Stomach (tissue), 9 donors: ENCODE data around the gene HYAL2. TPM values are rescaled to one million over a fixed set of nuclear protein-coding genes. Genes with fewer than 3 reads are reported as not detected.

ENCODE experiments used
- DNase-seq, 2 donors: peaks; one replicate each; pipeline versions ENCODE4 v3.0.0 to v3.0.0-alpha.2; 2013 to 2019
- H3K27ac ChIP-seq, 5 donors: fragments of 200-600 bp in 4 of 5; sonication (generic) in 4 of 5; one replicate each; pipeline ENCODE4 v1.5.1; 2013 to 2019; ENCODE audit warnings: mild to moderate bottlenecking in 1 of 5, moderate library complexity in 1 of 5
- H3K27me3 ChIP-seq, 3 donors: fragments of 200-600 bp; sonication (generic); one replicate each; pipeline ENCODE4 v1.5.1; 2017 to 2019; ENCODE audit warnings: mixed run types in 1 of 3
- H3K36me3 ChIP-seq, 4 donors: fragments of 200-600 bp; sonication (generic); 1 replicate in 3 of 4; 2 replicates in 1 of 4; pipeline ENCODE4 v1.5.1; 2016 to 2019
- H3K4me1 ChIP-seq, 4 donors: fragments of 200-600 bp; sonication (generic); one replicate each; pipeline ENCODE4 v1.5.1; 2016 to 2019
- H3K4me3 ChIP-seq, 4 donors: fragments of 200-600 bp; sonication (generic) in 3 of 4; one replicate each; pipeline ENCODE4 v1.5.1; 2016 to 2019; ENCODE audit warnings: mild to moderate bottlenecking in 1 of 4
- H3K9me3 ChIP-seq, 4 donors: fragments of 200-600 bp; sonication (generic); one replicate each; pipeline ENCODE4 v1.5.1; 2016 to 2019
- EP300 ChIP-seq: sonication (generic); formaldehyde crosslinking; IDR thresholded peaks from one replicate; pipeline ENCODE4 v1.6.1; 2017; ENCODE audit warnings: antibody characterized with exemption
- POLR2A ChIP-seq, 4 donors: fragments of 450-650 bp; IDR thresholded peaks; one replicate each; pipeline ENCODE4 v1.6.1; 2016; ENCODE audit warnings: antibody characterized with exemption in 4 of 4, control low read depth in 2 of 4, mild to moderate bottlenecking in 1 of 4, moderate library complexity in 1 of 4
- POLR2AphosphoS5 ChIP-seq, 3 donors: sonication (generic); formaldehyde crosslinking; IDR thresholded peaks; one replicate each; pipeline ENCODE4 v1.6.1; 2016; ENCODE audit warnings: antibody characterized with exemption in 3 of 3
- WGBS, 5 donors: extraction: QIAGEN DNeasy Blood & Tissue Kit in 3 of 5; methylation state at CpG; one replicate each; pipeline versions ENCODE4 v1.1.5 to v1.1.7; 2013 to 2018; 5-methylcytosine and 5-hydroxymethylcytosine counted together
- intact Hi-C: fragments of 100-400 bp; cut with DNase I; formaldehyde crosslinking; loops from one replicate; pipeline ENCODE4 v1.15.1; 2023; ENCODE audit warnings: low total_unique reads
- polyA plus RNA-seq, 3 donors: library from polyadenylated mRNA; stranded (reverse); fragments of 200-250 nt; gene quantifications; one replicate each; pipeline ENCODE4 v1.2.3, GENCODE V29; 2013
- total RNA-seq, 5 donors: library from RNA; depleted of rRNA; stranded (reverse); fragments of >200 nt; gene quantifications; one replicate each; pipeline versions ENCODE4 v1.1.0 to v1.2.3, GENCODE V29; 2014 to 2016
- TF ChIP-seq, protein P1 (sequence below), 7 experiments: fragments of 450-650 bp in 4 of 7; fragments of 200-600 bp in 3 of 7; sonication (generic) in 3 of 7; IDR thresholded peaks; one replicate each; pipeline ENCODE4 v1.5.1; 2016 to 2019; ENCODE audit warnings: antibody characterized with exemption in 7 of 7, control low read depth in 2 of 7, mild to moderate bottlenecking in 1 of 7
- donor health status: healthy with polysubstance abuse.
- donor health status: Bipolar disorder and iron deficiency.
- donor health status: healthy.

The HYAL2 gene
- total and polyA plus RNA-seq, 8 donors = 11.1 to 96.4 (median 28.6) TPM

- Histone ChIP-seq H3K9me3 (no peaks in the 10 kb centered on the region), H3K27ac (peak overlapping the region; percentile 64 to 96 (median 85)), H3K27me3 (no peaks in the 10 kb centered on the region), H3K36me3 (peaks cover 0 to 2% (median 0%) of the 10 kb centered on the region in 4 donors), H3K4me3 (peak overlapping the region; percentile 19 to 36 (median 27)), H3K4me1 (peaks cover 37 to 61% (median 56%) of the 10 kb centered on the region in 4 donors)
- TF ChIP-seq POLR2A (IDR thresholded peaks at IDR 0.05) (no peak), EP300 (no peak), POLR2AphosphoS5 (IDR thresholded peaks at IDR 0.05) (no peak)
- TF ChIP-seq, protein P1, sequence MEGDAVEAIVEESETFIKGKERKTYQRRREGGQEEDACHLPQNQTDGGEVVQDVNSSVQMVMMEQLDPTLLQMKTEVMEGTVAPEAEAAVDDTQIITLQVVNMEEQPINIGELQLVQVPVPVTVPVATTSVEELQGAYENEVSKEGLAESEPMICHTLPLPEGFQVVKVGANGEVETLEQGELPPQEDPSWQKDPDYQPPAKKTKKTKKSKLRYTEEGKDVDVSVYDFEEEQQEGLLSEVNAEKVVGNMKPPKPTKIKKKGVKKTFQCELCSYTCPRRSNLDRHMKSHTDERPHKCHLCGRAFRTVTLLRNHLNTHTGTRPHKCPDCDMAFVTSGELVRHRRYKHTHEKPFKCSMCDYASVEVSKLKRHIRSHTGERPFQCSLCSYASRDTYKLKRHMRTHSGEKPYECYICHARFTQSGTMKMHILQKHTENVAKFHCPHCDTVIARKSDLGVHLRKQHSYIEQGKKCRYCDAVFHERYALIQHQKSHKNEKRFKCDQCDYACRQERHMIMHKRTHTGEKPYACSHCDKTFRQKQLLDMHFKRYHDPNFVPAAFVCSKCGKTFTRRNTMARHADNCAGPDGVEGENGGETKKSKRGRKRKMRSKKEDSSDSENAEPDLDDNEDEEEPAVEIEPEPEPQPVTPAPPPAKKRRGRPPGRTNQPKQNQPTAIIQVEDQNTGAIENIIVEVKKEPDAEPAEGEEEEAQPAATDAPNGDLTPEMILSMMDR (IDR thresholded peaks at IDR 0.05) = no peak
- intact Hi-C loops = no loop called here
- DNase-seq = peak in 1 of 2 donors; percentile 13
- WGBS, 5 donors = 79 to 88% (median 86%) methylated on average over 23 to 32 of the region's 32 CpGs
These were observed 20.2 kb downstream of the HYAL2 start for GRCh38 chr3:50302095-50303012.

DNA sequence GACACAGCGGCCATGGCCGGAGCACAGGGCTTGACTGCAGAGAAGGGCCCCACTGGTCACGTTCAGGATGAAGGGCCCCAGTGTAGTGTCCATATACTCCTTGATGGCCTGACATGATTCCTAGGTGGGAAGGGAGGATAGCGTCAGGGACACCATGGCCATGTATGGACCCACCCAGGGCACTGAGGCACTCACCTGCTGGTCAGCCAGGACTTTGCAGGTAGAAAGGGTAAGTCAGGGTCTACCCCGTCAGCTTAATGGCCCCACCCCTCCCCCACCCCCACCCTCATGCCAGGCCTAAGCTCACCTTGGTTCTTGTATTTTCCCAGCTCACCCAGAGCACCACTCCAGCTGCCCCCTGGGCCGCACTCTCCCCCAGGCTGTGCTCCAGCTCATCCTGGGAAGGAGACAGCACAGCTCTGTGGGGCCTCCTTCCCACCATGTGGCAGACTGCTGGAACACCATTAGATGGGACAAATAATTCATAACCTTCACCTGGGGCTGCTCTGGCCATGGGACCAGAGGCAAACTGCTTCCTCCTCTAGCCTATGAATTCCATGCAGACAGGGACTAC is 21.8 kb downstream of the HYAL2 start:
- TF ChIP-seq POLR2A (IDR thresholded peaks at IDR 0.05) (no peak), POLR2AphosphoS5 (IDR thresholded peaks at IDR 0.05) (no peak)
- Histone ChIP-seq H3K4me3 (peak overlapping the region in 2 of 4 donors; percentile 5 to 67), H3K36me3 (peaks cover 7 to 15% (median 8%) of the 10 kb centered on the region in 4 donors), H3K9me3 (no peaks in the 10 kb centered on the region), H3K27me3 (no peaks in the 10 kb centered on the region), H3K4me1 (peaks cover 37 to 68% (median 59%) of the 10 kb centered on the region in 4 donors), H3K27ac (peak overlapping the region; percentile 71 to 96 (median 95))
- peak in 1 of 2 donors; percentile 26 for DNase-seq
- intact Hi-C loops = no loop called here
- WGBS, 5 donors = 82 to 100% (median 93%) methylated on average over 5 to 6 of the region's 6 CpGs

DNA sequence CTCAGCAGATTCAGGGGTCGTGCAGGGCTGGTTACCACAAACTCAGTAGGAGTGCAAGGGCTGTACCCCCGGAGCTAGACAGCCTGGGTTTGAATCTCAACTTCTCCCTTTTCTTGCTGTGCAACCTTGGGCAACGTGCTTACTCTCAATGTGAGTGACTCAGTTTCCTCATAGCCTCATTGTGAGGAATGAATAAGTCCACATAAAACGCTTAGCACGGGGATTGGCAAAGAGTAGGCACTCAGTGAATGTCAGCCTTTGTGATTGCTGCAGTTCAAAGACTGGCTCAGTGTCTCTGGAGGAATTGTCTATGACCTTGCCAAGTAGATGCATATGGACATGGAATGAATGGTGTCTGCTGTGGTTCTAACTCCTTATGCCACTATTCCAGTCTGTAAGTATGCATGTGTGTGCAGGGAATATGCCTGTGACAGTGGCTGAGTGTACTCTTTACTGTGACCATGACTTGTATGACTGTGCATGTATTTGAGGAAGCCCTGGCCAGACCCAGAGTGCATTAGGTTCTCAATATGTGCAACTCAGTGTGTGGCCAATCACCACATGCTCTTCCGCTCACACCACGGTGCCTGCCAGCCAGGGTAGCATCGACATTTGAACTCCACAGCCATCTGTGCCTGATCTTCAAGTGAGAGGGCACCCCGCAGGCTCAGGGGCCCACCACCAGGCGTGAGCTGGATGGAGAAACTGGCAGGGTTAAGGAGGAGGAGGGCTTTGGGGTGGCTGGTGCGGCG is 22.4 kb downstream of the HYAL2 start:
- H3K9me3 ChIP-seq = no peaks in the 10 kb centered on the region
- intact Hi-C loops = no loop called here
- peaks cover 7 to 15% (median 8%) of the 10 kb centered on the region in 4 donors for H3K36me3 ChIP-seq
- H3K27me3 ChIP-seq = no peaks in the 10 kb centered on the region
- peak in 1 of 4 donors; percentile 3 for TF ChIP-seq POLR2A (IDR thresholded peaks at IDR 0.05)
- TF ChIP-seq, protein P1 (IDR thresholded peaks at IDR 0.05) = no peak
- peak overlapping the region; percentile 47 to 72 (median 68) for H3K4me3 ChIP-seq
- peak in 1 of 2 donors; percentile 61 for DNase-seq
- peak overlapping the region; percentile 71 to 96 (median 95) for H3K27ac ChIP-seq
- WGBS, 5 donors = 48 to 52% (median 51%) methylated on average over 12 of the region's 12 CpGs
- peaks cover 37 to 68% (median 59%) of the 10 kb centered on the region in 4 donors for H3K4me1 ChIP-seq

GRCh38 chr3:50299638-50299928 is 23.0 kb downstream of the HYAL2 start:
- H3K4me1 ChIP-seq = peaks cover 37 to 68% (median 59%) of the 10 kb centered on the region in 4 donors
- H3K36me3 ChIP-seq = peaks cover 7 to 15% (median 8%) of the 10 kb centered on the region in 4 donors
- H3K27ac ChIP-seq = peak overlapping the region; percentile 71 to 96 (median 95)
- whole genome bisulfite sequencing, 5 donors = 0 to 2% (median 1%) methylated on average over 7 to 12 of the region's 12 CpGs
- intact Hi-C loops = no loop called here
- TF ChIP-seq, protein P1 (IDR thresholded peaks at IDR 0.05) = no peak
- no peak for TF ChIP-seq POLR2A (IDR thresholded peaks at IDR 0.05)
- TF ChIP-seq POLR2AphosphoS5 (IDR thresholded peaks at IDR 0.05) = peak in 2 of 3 donors; percentile 2 to 30
- no peak for DNase-seq
- H3K4me3 ChIP-seq = peak overlapping the region; percentile 47 to 72 (median 68)
- H3K9me3 ChIP-seq = no peaks in the 10 kb centered on the region
- H3K27me3 ChIP-seq = no peaks in the 10 kb centered on the region
